Measurements from ENCODE around the gene ARRDC3. TPM values are rescaled to one million over a fixed set of nuclear protein-coding genes. Genes with fewer than 3 reads are reported as not detected.
A peak's percentile ranks its signal among the peaks of the same experiment; 100 is the strongest.

ARRDC3 gene
- total RNA-seq, 2 donors from 2014 or later = 46.6 to 83.8 TPM

DNA sequence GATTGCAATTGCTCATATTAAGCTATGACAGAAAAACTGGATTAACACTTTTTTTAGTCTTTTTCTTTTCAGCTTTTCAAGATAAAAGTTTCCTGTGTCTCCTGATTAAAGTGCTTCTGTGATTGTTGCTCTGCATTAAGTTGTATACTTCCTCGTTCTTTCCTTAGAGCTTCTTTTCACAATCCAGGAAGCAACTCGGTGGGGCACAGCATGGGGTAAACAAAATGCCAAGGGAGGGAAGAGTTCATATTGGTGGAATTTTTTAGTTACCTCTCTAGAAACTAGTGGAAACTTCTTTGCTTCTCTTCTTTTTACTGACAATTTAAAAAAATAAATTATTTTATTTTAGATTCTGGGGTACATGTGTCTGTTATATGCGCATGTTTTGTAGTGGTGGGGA, 37.8 kb upstream of the ARRDC3 start:
- no peaks in the 10 kb centered on the region for H3K4me1 ChIP-seq (ENCODE audit: control insufficient read depth in 1 of 2, low read depth in 2 of 2)
- H3K4me3 ChIP-seq = no peak overlapping the region
- TF ChIP-seq, protein P1, sequence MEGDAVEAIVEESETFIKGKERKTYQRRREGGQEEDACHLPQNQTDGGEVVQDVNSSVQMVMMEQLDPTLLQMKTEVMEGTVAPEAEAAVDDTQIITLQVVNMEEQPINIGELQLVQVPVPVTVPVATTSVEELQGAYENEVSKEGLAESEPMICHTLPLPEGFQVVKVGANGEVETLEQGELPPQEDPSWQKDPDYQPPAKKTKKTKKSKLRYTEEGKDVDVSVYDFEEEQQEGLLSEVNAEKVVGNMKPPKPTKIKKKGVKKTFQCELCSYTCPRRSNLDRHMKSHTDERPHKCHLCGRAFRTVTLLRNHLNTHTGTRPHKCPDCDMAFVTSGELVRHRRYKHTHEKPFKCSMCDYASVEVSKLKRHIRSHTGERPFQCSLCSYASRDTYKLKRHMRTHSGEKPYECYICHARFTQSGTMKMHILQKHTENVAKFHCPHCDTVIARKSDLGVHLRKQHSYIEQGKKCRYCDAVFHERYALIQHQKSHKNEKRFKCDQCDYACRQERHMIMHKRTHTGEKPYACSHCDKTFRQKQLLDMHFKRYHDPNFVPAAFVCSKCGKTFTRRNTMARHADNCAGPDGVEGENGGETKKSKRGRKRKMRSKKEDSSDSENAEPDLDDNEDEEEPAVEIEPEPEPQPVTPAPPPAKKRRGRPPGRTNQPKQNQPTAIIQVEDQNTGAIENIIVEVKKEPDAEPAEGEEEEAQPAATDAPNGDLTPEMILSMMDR (IDR thresholded peaks at IDR 0.05) = no peak
- ATAC-seq (ENCODE audit: insufficient number of reproducible peaks, low FRiP score, low read depth) = no peak
- H3K27me3 ChIP-seq (replicated peaks; ENCODE audit: insufficient read depth) = no peaks in the 10 kb centered on the region
- no peak for DNase-seq (ENCODE audit: low spot score)
- no peaks in the 10 kb centered on the region for H3K9me3 ChIP-seq
- no peak overlapping the region for H3K27ac ChIP-seq
- no peaks in the 10 kb centered on the region for H3K36me3 ChIP-seq

- TF ChIP-seq, protein P1 (IDR thresholded peaks at IDR 0.05) = peak; percentile 80
- ATAC-seq (ENCODE audit: insufficient number of reproducible peaks, low FRiP score, low read depth) (peak; percentile 50), DNase-seq (ENCODE audit: low spot score) (no peak)
- Histone ChIP-seq H3K27ac (no peak overlapping the region), H3K36me3 (no peaks in the 10 kb centered on the region), H3K9me3 (no peaks in the 10 kb centered on the region), H3K4me1 (ENCODE audit: control insufficient read depth in 1 of 2, low read depth in 2 of 2) (no peaks in the 10 kb centered on the region), H3K4me3 (no peak overlapping the region), H3K27me3 (replicated peaks; ENCODE audit: insufficient read depth) (no peaks in the 10 kb centered on the region)
Observed at GRCh38 chr5:91419571-91420537, 36.7 kb upstream of the ARRDC3 start.

DNA sequence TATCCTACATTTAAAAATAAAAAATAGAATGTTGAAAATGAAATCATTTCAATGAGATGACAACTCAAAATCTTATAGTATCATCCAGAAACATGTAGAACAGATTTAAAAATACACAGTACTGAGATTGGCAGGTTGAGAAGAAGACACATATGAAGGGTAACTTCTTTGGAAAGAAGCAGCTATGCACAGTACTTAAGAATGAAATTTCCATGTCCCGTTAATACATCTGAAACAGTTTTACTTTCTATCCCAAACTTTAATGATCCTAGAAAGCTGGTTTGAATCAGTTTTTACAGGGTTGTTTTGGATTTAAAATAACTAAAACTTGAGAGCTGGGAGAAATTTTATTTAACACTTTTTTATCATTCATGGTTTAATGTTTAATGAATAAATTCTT, 36.0 kb upstream of the ARRDC3 start:
- H3K9me3 ChIP-seq = no peaks in the 10 kb centered on the region
- H3K27me3 ChIP-seq (replicated peaks; ENCODE audit: insufficient read depth) = no peaks in the 10 kb centered on the region
- H3K4me1 ChIP-seq (ENCODE audit: control insufficient read depth in 1 of 2, low read depth in 2 of 2) = no peaks in the 10 kb centered on the region
- TF ChIP-seq, protein P1 (IDR thresholded peaks at IDR 0.05) = no peak
- H3K27ac ChIP-seq = no peak overlapping the region
- H3K36me3 ChIP-seq = no peaks in the 10 kb centered on the region
- H3K4me3 ChIP-seq = no peak overlapping the region
- ATAC-seq (ENCODE audit: insufficient number of reproducible peaks, low FRiP score, low read depth) (no peak), DNase-seq (ENCODE audit: low spot score) (no peak)

- Histone ChIP-seq H3K4me3 (no peak overlapping the region), H3K27ac (no peak overlapping the region), H3K9me3 (no peaks in the 10 kb centered on the region), H3K4me1 (ENCODE audit: control insufficient read depth in 1 of 2, low read depth in 2 of 2) (no peaks in the 10 kb centered on the region), H3K36me3 (no peaks in the 10 kb centered on the region), H3K27me3 (replicated peaks; ENCODE audit: insufficient read depth) (no peaks in the 10 kb centered on the region)
- DNase-seq (ENCODE audit: low spot score) = no peak
- TF ChIP-seq, protein P1 (IDR thresholded peaks at IDR 0.05) = no peak
- ATAC-seq (ENCODE audit: insufficient number of reproducible peaks, low FRiP score, low read depth) = no peak
Observed at GRCh38 chr5:91418158-91418557, 35.0 kb upstream of the ARRDC3 start.

- Histone ChIP-seq H3K4me1 (ENCODE audit: control insufficient read depth in 1 of 2, low read depth in 2 of 2) (no peaks in the 10 kb centered on the region), H3K36me3 (no peaks in the 10 kb centered on the region), H3K27ac (no peak overlapping the region), H3K4me3 (no peak overlapping the region), H3K9me3 (no peaks in the 10 kb centered on the region), H3K27me3 (replicated peaks; ENCODE audit: insufficient read depth) (no peaks in the 10 kb centered on the region)
- DNase-seq (ENCODE audit: low spot score) (no peak), ATAC-seq (ENCODE audit: insufficient number of reproducible peaks, low FRiP score, low read depth) (no peak)
- TF ChIP-seq, protein P1 (IDR thresholded peaks at IDR 0.05) = no peak
Observed at GRCh38 chr5:91417219-91417618, 34.1 kb upstream of the ARRDC3 start.
